GM19239 (cell line): ENCODE data around the gene SLC37A4.
"Not testable (repeated sequence)": the region's sequence is repeated elsewhere in the genome, so short reads cannot be mapped to it uniquely, and the experiment has no call there.

Experiments
- DNase-seq: peaks from one replicate; pipeline ENCODE4 v3.0.0; 2011; ENCODE audit warnings: low spot score; ENCODE audit not compliant: insufficient read length
- FAIRE-seq: peaks from 2 replicates; lab custom pipeline; 2011; peaks lifted over from hg19 to GRCh38; lab: Jason Lieb, UNC

Gene SLC37A4

GRCh38 chr11:119019996-119020395 is 10.7 kb downstream of the SLC37A4 start:
- FAIRE-seq (no peak), DNase-seq (no peak)

GRCh38 chr11:119018074-119018938 is 12.4 kb downstream of the SLC37A4 start, which contains the start of the genes RPS25 and TRAPPC4:
TSS of gene RPS25 (minus strand) at chr11:119018343. CDS start at chr11:119018284, 59 bp downstream.
TSS of gene TRAPPC4 (plus strand) at chr11:119018766. CDS start at chr11:119018796, 30 bp downstream.
- FAIRE-seq = peak; percentile 94
- DNase-seq = peak; percentile 88

- FAIRE-seq, DNase-seq: not testable (repeated sequence)
These were observed 13.3 kb downstream of the SLC37A4 start for GRCh38 chr11:119017377-119017776.

- DNase-seq (no peak), FAIRE-seq (no peak)
These were observed 14.3 kb downstream of the SLC37A4 start for GRCh38 chr11:119016216-119017009.

GRCh38 chr11:119015054-119015611 is 15.5 kb downstream of the SLC37A4 start:
- DNase-seq (no peak), FAIRE-seq (no peak)

GRCh38 chr11:119014209-119014924 is 16.3 kb downstream of the SLC37A4 start:
- FAIRE-seq (no peak), DNase-seq (no peak)

GRCh38 chr11:119012629-119013170 is 18.0 kb downstream of the SLC37A4 start:
- DNase-seq (no peak), FAIRE-seq (no peak)

- DNase-seq (no peak), FAIRE-seq (no peak)
These were observed 19.1 kb downstream of the SLC37A4 start for GRCh38 chr11:119011476-119012053.

GRCh38 chr11:119006656-119007055 is 24.0 kb downstream of the SLC37A4 start:
- no peak for FAIRE-seq
- no peak for DNase-seq

GRCh38 chr11:119000906-119001305 is 29.8 kb downstream of the SLC37A4 start:
- FAIRE-seq = no peak
- DNase-seq = no peak

- no peak for FAIRE-seq
- DNase-seq = no peak
These were observed 31.9 kb downstream of the SLC37A4 start for GRCh38 chr11:118998822-118999221.

GRCh38 chr11:118998388-118998717 is 32.3 kb downstream of the SLC37A4 start:
- DNase-seq (no peak), FAIRE-seq (peak; percentile 56)

- DNase-seq = peak; percentile 97
- FAIRE-seq = peak; percentile 88
These were observed 32.9 kb downstream of the SLC37A4 start, which contains the start of gene CENATAC for GRCh38 chr11:118997627-118998387. TSS of gene CENATAC (plus strand) at chr11:118998138. CDS start at chr11:118998198, 60 bp downstream.

- peak; percentile 78 for DNase-seq
These were observed 33.6 kb downstream of the SLC37A4 start for GRCh38 chr11:118996926-118997626.

GRCh38 chr11:118991486-118992038 is 39.1 kb downstream of the SLC37A4 start:
- not testable (repeated sequence) for FAIRE-seq, DNase-seq

More at GRCh38 chr11:118996926-118997626, 33.6 kb downstream of the SLC37A4 start:
- peak; percentile 92 for FAIRE-seq

- DNase-seq (no peak), FAIRE-seq (no peak)
These were observed 42.4 kb downstream of the SLC37A4 start for GRCh38 chr11:118988280-118988679.

- FAIRE-seq = no peak
- DNase-seq = no peak
These were observed 45.9 kb downstream of the SLC37A4 start for GRCh38 chr11:118984825-118985224.

GRCh38 chr11:118984337-118984736 is 46.3 kb downstream of the SLC37A4 start:
- DNase-seq, FAIRE-seq: not testable (repeated sequence)
